D721Med (cell line): ENCODE results near the gene MRPL1.

Experiments used
- DNase-seq: peaks from one replicate; pipeline ENCODE4 v3.0.0; 2011; ENCODE audit warnings: low spot score; ENCODE audit not compliant: insufficient read length
- FAIRE-seq: peaks from 2 replicates; lab custom pipeline; 2011; peaks lifted over from hg19 to GRCh38; lab: Jason Lieb, UNC
- CTCF ChIP-seq: IDR thresholded peaks from 2 replicates; pipeline ENCODE4 v1.5.1; 2012; ENCODE audit warnings: mild to moderate bottlenecking, control low read depth; ENCODE audit not compliant: insufficient read depth; ENCODE audit errors: missing control alignments

MRPL1 gene

GRCh38 chr4:78002260-78002659, 139.6 kb downstream of the MRPL1 start:
- no peak for FAIRE-seq
- no peak for DNase-seq
- no peak for TF ChIP-seq CTCF
